ENCODE measurements around the gene ZNF396. TPM values are rescaled to one million over a fixed set of nuclear protein-coding genes. Genes with fewer than 3 reads are reported as not detected.
A peak's percentile ranks its signal among the peaks of the same experiment; 100 is the strongest.

Gene ZNF396
- total RNA-seq, 1 donor, result 2.4 TPM

DNA sequence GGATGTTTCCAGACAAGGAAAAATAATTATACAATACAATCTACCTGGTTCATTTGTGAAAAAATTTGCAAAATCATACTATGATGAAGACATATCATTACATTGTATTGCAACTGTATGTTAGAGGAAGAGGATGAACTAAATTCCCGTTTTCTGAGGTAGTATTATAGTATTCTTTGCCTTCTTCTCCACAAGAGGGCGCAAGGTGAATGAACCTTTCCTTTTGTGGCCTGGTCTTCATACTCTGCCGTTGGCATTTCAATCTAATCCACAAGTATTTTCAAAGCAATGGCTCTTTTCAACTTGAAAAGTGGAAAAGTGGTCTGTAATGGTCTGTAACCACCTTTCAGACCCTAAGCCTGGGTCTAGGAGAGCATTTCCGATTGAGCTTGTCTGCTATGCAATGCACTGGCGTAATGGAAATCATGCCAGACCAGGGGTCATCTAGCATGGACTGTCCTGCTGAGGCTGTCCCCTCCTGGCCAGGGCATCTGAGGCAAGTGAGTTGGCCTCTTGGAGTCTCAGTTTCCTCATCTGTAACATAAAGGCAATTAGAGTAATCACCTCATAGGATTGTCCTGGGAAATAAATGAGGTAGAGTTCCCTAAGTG is 30.8 kb upstream of the ZNF396 start:
- DNase-seq (ENCODE audit: low read depth), result peak; percentile 82
- TF ChIP-seq, protein P1, sequence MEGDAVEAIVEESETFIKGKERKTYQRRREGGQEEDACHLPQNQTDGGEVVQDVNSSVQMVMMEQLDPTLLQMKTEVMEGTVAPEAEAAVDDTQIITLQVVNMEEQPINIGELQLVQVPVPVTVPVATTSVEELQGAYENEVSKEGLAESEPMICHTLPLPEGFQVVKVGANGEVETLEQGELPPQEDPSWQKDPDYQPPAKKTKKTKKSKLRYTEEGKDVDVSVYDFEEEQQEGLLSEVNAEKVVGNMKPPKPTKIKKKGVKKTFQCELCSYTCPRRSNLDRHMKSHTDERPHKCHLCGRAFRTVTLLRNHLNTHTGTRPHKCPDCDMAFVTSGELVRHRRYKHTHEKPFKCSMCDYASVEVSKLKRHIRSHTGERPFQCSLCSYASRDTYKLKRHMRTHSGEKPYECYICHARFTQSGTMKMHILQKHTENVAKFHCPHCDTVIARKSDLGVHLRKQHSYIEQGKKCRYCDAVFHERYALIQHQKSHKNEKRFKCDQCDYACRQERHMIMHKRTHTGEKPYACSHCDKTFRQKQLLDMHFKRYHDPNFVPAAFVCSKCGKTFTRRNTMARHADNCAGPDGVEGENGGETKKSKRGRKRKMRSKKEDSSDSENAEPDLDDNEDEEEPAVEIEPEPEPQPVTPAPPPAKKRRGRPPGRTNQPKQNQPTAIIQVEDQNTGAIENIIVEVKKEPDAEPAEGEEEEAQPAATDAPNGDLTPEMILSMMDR (IDR thresholded peaks at IDR 0.05; ENCODE audit: insufficient read depth, low read length), result peak; percentile 67
- no peak overlapping the region for H3K4me3 ChIP-seq (ENCODE audit: low read depth, low read length)

DNA sequence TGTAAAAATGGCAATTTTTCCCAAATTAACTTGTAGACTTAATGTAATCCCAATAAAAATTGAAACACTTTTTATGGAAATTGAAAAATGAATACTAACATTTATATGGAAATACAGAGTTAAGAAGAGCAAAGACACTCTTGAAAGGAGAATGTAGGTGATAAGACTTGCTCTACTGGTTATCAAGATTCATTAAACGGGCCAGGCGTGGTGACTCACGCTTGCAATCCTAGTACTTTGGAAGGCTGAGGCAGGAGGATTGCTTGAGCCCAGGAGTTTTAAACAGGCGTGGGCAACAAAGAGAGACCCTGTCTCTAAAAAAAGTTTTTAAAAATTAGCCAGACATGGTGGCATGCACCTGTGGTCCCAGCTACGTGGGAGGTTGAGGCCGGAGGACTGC is 29.5 kb upstream of the ZNF396 start:
- H3K4me3 ChIP-seq (ENCODE audit: low read depth, low read length), result no peak overlapping the region
- TF ChIP-seq, protein P1 (IDR thresholded peaks at IDR 0.05; ENCODE audit: insufficient read depth, low read length), result no peak
- DNase-seq (ENCODE audit: low read depth), result no peak

DNA sequence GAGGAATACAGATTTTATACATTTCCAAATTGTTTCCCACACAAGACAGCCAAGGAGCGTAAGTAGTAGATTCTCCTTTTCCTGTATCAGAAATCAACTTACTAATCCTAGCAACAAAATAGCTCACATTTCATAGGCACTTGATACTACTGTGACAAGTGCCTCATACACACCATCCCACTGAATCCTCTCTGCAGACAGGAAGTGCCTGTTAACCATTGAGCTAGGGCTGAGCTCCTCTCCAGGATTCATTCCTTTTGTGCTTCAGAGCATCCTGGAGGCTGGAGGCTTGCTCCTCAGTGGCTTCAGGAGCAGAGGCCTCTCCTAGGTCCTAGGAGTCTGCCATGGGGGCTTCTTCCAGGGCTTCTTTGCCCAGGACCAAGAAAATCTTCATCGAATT is 20.8 kb upstream of the ZNF396 start:
- TF ChIP-seq, protein P1 (IDR thresholded peaks at IDR 0.05; ENCODE audit: insufficient read depth, low read length), result no peak
- DNase-seq (ENCODE audit: low read depth), result no peak
- H3K4me3 ChIP-seq (ENCODE audit: low read depth, low read length), result no peak overlapping the region

DNA sequence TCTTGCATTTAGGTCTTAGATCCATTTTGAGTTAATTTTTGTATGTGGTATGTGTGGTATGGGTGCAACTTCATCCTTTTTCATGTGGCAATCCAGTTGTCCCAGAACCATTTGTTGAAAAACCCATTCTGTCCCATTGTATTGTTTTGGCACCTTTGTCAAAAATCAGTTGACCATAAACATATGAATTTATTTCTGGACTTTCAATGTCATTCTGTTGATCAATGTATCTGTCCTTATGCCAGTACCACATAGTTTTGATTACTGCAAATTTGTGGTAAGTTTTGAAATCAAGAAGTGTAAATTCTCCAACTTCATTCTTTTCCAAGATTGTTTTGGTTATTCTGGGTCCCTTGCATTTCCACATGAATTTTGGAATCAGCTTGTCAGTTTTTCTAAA is 16.6 kb upstream of the ZNF396 start:
- TF ChIP-seq, protein P1 (IDR thresholded peaks at IDR 0.05; ENCODE audit: insufficient read depth, low read length), result no peak
- no peak overlapping the region for H3K4me3 ChIP-seq (ENCODE audit: low read depth, low read length)
- no peak for DNase-seq (ENCODE audit: low read depth)

DNA sequence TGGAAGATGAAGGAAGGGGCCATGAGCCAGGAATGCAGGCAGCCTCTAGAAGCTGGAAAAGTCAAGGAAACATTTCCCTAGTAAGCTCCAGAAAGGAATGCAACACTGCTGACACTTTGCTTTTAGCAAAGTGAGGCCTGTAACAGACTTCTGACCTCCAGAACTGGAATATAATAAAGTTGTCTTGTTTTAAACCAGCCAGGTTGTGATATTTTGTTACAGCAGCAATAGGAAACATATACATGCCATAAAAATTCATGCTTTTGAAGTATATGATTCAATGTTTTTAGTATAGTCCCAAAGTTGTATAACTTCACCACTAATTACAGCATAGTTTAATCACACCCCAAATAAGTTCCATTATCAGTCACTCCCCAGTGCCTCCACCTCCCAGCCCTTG is 15.2 kb upstream of the ZNF396 start:
- TF ChIP-seq, protein P1 (IDR thresholded peaks at IDR 0.05; ENCODE audit: insufficient read depth, low read length), result no peak
- DNase-seq (ENCODE audit: low read depth), result no peak

DNA sequence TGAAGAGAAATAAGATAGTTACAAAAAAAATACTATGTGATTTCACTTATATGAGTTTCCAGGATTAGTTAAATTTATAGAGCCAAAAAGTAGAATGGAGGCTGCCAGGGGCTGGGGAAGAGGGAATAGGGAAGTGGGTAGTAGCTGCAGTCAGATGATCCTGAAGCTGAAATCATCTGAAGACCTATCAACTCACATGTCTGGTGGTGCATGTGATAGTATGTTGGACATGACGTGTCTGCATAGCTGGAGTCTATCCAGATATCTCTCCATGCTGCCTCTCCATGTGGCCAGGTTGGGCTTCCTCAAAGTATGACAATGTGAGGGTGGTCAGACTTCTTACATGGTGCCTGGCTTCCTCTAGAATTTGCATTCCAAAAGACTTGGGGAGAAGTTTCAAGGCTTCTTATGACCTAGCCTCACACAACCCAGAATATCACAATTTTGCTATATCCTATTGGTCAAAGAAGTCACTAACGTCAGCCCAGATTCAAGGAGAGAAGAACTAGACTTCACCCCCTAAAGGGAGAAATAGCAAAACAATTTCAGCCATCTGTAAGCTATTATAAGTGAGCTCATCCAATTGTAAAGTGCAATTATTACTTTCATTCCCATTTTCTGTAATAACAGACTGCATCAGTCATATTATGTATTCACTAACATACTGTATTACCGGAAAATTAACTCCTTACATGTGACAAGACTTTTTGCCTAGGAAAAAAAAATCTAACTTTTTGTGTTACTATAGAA is 14.0 kb upstream of the ZNF396 start:
- TF ChIP-seq, protein P1 (IDR thresholded peaks at IDR 0.05; ENCODE audit: insufficient read depth, low read length), result no peak
- no peak for DNase-seq (ENCODE audit: low read depth)
- H3K4me3 ChIP-seq (ENCODE audit: low read depth, low read length), result no peak overlapping the region

More for the DNA sequence above, 15.2 kb upstream of the ZNF396 start:
- no peak overlapping the region for H3K4me3 ChIP-seq (ENCODE audit: low read depth, low read length)
